K562 (cell line): Measurements from ENCODE around the gene NEUROG3. TPM values are rescaled to one million over a fixed set of nuclear protein-coding genes. Genes with fewer than 3 reads are reported as not detected.

Experiments
- ATAC-seq: fragments of 200-7000 bp; cut with Tn5 transposase; 3 replicates; pipeline ENCODE4 v1.9.1; 2020; ENCODE audit warnings: moderate library complexity
- BruUV-seq: library from RNA; stranded (reverse); fragments of 400-500 nt; replicated peaks from 2 replicates; lab custom pipeline; 2021; lab: Mats Ljungman, UMichigan
- CTCF ChIA-PET: fragments of 300-600 bp; formaldehyde crosslinking; extraction: SDS; loops from one replicate; lab custom pipeline; 2021; ENCODE audit warnings: low intra/inter-chr PET ratio; lab: Yijun Ruan, JAX
- POLR2A ChIA-PET: fragments of 300-600, 350-650 bp; sonication (Branson Sonifier 250); formaldehyde crosslinking; extraction: SDS; loops from one replicate; lab custom pipeline; 2021; ENCODE audit warnings: antibody characterized with exemption, inconsistent platforms; lab: Yijun Ruan, JAX
- DNase-seq, 4 experiments: peaks; one replicate each; pipeline versions ENCODE4 v3.0.0 to v3.0.0-alpha.2; 2011 to 2018; ENCODE audit warnings: low spot score in 3 of 4, mixed read lengths in 3 of 4; ENCODE audit errors: extremely low read depth in 1 of 4
- FAIRE-seq: peaks from 2 replicates; lab custom pipeline; 2011; peaks lifted over from hg19 to GRCh38; lab: Jason Lieb, UNC
- H2AFZ ChIP-seq: 2 replicates; pipeline ENCODE4 v1.6.0; 2011; ENCODE audit warnings: low read depth, low read length, control low read depth, inconsistent platforms
- H3K27ac ChIP-seq: fragments of 200-600 bp; 3 replicates; pipeline ENCODE4 v1.8.0; 2011; ENCODE audit warnings: low read depth, mild to moderate bottlenecking, control low read depth, inconsistent platforms, low read length, moderate library complexity, mixed read lengths; ENCODE audit errors: extremely low read depth
- H3K27me3 ChIP-seq, 2 experiments: fragments of 300-600 bp in 1 of 2; 2 replicates in 1 of 2; 3 replicates in 1 of 2; pipeline versions ENCODE4 v1.6.0 to v1.8.0; 2011; ENCODE audit warnings: inconsistent platforms in 2 of 2, low read length in 2 of 2, mild to moderate bottlenecking in 1 of 2, mixed read lengths in 1 of 2, moderate library complexity in 1 of 2; ENCODE audit not compliant: control insufficient read depth in 2 of 2, insufficient read depth in 2 of 2
- H3K36me3 ChIP-seq: fragments of 300-600 bp; 3 replicates; pipeline ENCODE4 v1.8.0; 2011; ENCODE audit warnings: mild to moderate bottlenecking, low read length, inconsistent platforms; ENCODE audit not compliant: control insufficient read depth, insufficient read depth
- H3K4me1 ChIP-seq, 2 experiments: fragments of 200-600 bp in 1 of 2; replicated peaks in 1 of 2; 2 replicates in 1 of 2; 3 replicates in 1 of 2; pipeline versions ENCODE4 v1.5.1 to v1.8.0; 2011; ENCODE audit warnings: inconsistent platforms in 2 of 2, low read length in 2 of 2, mild to moderate bottlenecking in 1 of 2, mixed read lengths in 1 of 2, moderate library complexity in 1 of 2; ENCODE audit not compliant: control insufficient read depth in 2 of 2, insufficient read depth in 2 of 2
- H3K4me2 ChIP-seq: 2 replicates; pipeline ENCODE4 v1.6.1; 2011; ENCODE audit warnings: low read length, control low read depth, inconsistent platforms, mixed read lengths; ENCODE audit not compliant: insufficient read depth
- H3K4me3 ChIP-seq: fragments of 200-600 bp; sonication (generic), shearing (Covaris generic); 2 replicates; pipeline ENCODE4 v1.5.1; 2016; ENCODE audit warnings: control low read depth, inconsistent platforms
- H3K79me2 ChIP-seq: fragments of 200-600 bp; 3 replicates; pipeline ENCODE4 v1.8.0; 2011; ENCODE audit warnings: low read length, inconsistent platforms; ENCODE audit not compliant: control insufficient read depth, insufficient read depth
- H3K9ac ChIP-seq, 2 experiments: 2 replicates each; pipeline versions ENCODE4 v1.6.0 to v1.6.1; 2011; ENCODE audit warnings: low read depth in 2 of 2, low read length in 2 of 2, control low read depth in 1 of 2, inconsistent platforms in 1 of 2, mild to moderate bottlenecking in 1 of 2, mixed read lengths in 1 of 2; ENCODE audit not compliant: insufficient read depth in 1 of 2
- H3K9me1 ChIP-seq: one replicate; pipeline ENCODE4 v1.6.0; 2011; ENCODE audit warnings: inconsistent platforms, mild to moderate bottlenecking, low read length, moderate library complexity; ENCODE audit not compliant: control insufficient read depth, insufficient read depth
- H3K9me3 ChIP-seq: replicated peaks from 2 replicates; pipeline ENCODE4 v1.5.1; 2011; ENCODE audit warnings: low read depth, low read length, inconsistent platforms; ENCODE audit not compliant: control insufficient read depth, insufficient read depth
- H4K20me1 ChIP-seq: replicated peaks from 2 replicates; pipeline ENCODE4 v1.6.1; 2011; ENCODE audit warnings: low read length, inconsistent platforms, mixed read lengths; ENCODE audit not compliant: control insufficient read depth, insufficient read depth
- ATF7 ChIP-seq: fragments of 450-650 bp; IDR thresholded peaks from 2 replicates; pipeline ENCODE4 v1.7.1; 2014; ENCODE audit warnings: mild to moderate bottlenecking, moderate library complexity
- DPF2 ChIP-seq: fragments of 450-650 bp; IDR thresholded peaks from 2 replicates; pipeline ENCODE4 v1.6.1; 2016
- ELF2 ChIP-seq: fragments of 250-450 bp; sonication (Bioruptor Pico); IDR thresholded peaks from 2 replicates; pipeline ENCODE4 v1.5.0; 2021; ENCODE audit warnings: mild to moderate bottlenecking
- HDAC6 ChIP-seq: IDR thresholded peaks from 2 replicates; pipeline ENCODE4 v1.6.1; 2012; ENCODE audit warnings: low read depth, mild to moderate bottlenecking, control low read depth, inconsistent platforms, low read length, moderate library complexity
- MTA1 ChIP-seq: fragments of 450-650 bp; IDR thresholded peaks from 2 replicates; pipeline ENCODE4 v1.6.1; 2017; ENCODE audit warnings: borderline replicate concordance
- MTA2 ChIP-seq: fragments of 450-650 bp; IDR thresholded peaks from 2 replicates; pipeline ENCODE4 v1.6.1; 2016; ENCODE audit warnings: low read depth
- NFATC3 ChIP-seq: fragments of 450-650 bp; IDR thresholded peaks from 2 replicates; pipeline ENCODE4 v1.6.1; 2017; ENCODE audit warnings: mild to moderate bottlenecking
- NR2C2 ChIP-seq, 2 experiments: fragments of 200-800 bp in 1 of 2; sonication (Bioruptor generic) in 1 of 2; sonication (generic) in 1 of 2; formaldehyde crosslinking in 1 of 2; IDR thresholded peaks; 2 replicates each; pipeline versions ENCODE4 v1.6.1 to v1.8.0; 2016 to 2022; ENCODE audit warnings: mild to moderate bottlenecking in 1 of 2, missing compliant biosample characterization in 1 of 2, missing genetic modification characterization in 1 of 2, missing genetic modification reagents in 1 of 2
- POLR2B ChIP-seq: fragments of 450-650 bp; IDR thresholded peaks from 2 replicates; pipeline ENCODE4 v1.6.1; 2018; ENCODE audit warnings: low read depth; ENCODE audit not compliant: partially characterized antibody
- ZFPM2 ChIP-seq: fragments of 250-450 bp; sonication (Bioruptor Pico); IDR thresholded peaks from 2 replicates; pipeline ENCODE4 v1.5.1; 2022; ENCODE audit warnings: mild to moderate bottlenecking
- WGBS: fragments of 100-300 bp; shearing (Covaris generic); methylation state at CpG from one replicate; pipeline ENCODE4 v1.1.6; 2016; ENCODE audit warnings: low coverage, mixed read lengths; ENCODE audit not compliant: insufficient coverage; ENCODE audit errors: missing lambda C conversion rate; 5-methylcytosine and 5-hydroxymethylcytosine counted together
- in situ Hi-C: fragments of 300-500 bp; cut with MboI; formaldehyde crosslinking; loops from 4 replicates; pipeline ENCODE4 v1.15.0; 2018; ENCODE audit warnings: inconsistent platforms, mixed read lengths
- intact Hi-C: fragments of 100-400 bp; cut with micrococcal nuclease; formaldehyde crosslinking; loops from 2 replicates; pipeline ENCODE4 v1.14.2; 2022
- polyA plus RNA-seq, 8 experiments: library from polyadenylated mRNA; depleted of rRNA in 4 of 8; stranded (reverse) in 5 of 8; unstranded in 3 of 8; fragments of >200 nt; fragmentation: Nextera tagmentation in 2 of 8; fragmentation: Illumina TruSeq in 1 of 8; extraction: Ambion mirVana in 2 of 8; extraction: Trizol in 1 of 8; gene quantifications; 2 replicates each; pipeline versions ENCODE4 v1.2.1 to v1.2.3, GENCODE V29; 2011 to 2014; ENCODE audit warnings: inconsistent platforms in 1 of 8, missing spikeins in 1 of 8
- total RNA-seq, 7 experiments: library from RNA; depleted of rRNA in 6 of 7; stranded (reverse); fragments of >200 nt in 6 of 7; fragmentation: Illumina TruSeq in 2 of 7; extraction: Trizol in 2 of 7; gene quantifications; 2 replicates each; pipeline versions ENCODE4 v1.2.1 to v1.2.3, GENCODE V29; 2011 to 2021; ENCODE audit warnings: low replicate concordance in 1 of 7
- TF ChIP-seq, protein P1 (sequence below): fragments of 200-800 bp; sonication (Bioruptor generic); IDR thresholded peaks from 2 replicates; pipeline ENCODE4 v1.6.1; 2017; ENCODE audit warnings: missing genetic modification characterization, missing compliant biosample characterization
- TF ChIP-seq, protein P2 (sequence below), 2 experiments: fragments of 450-650 bp; conservative IDR thresholded peaks; 2 replicates each; pipeline ENCODE4 v1.6.1; 2017; ENCODE audit warnings: mild to moderate bottlenecking in 2 of 2, moderate library complexity in 2 of 2
- TF ChIP-seq, protein P3 (sequence below), 3 experiments: fragments of 200-800 bp in 1 of 3; fragments of 250-450 bp in 1 of 3; fragments of 450-650 bp in 1 of 3; sonication (Bioruptor Pico) in 1 of 3; sonication (Bioruptor generic) in 1 of 3; formaldehyde crosslinking in 1 of 3; IDR thresholded peaks; 2 replicates each; pipeline versions ENCODE4 v1.6.1 to v1.8.0; 2016 to 2022; ENCODE audit warnings: mild to moderate bottlenecking in 2 of 3, missing genetic modification characterization in 2 of 3, missing compliant biosample characterization in 1 of 3, moderate library complexity in 1 of 3
- TF ChIP-seq, protein P4 (sequence below): fragments of 450-650 bp; conservative IDR thresholded peaks from 2 replicates; pipeline ENCODE4 v1.6.1; 2016; ENCODE audit warnings: missing genetic modification characterization, low read depth, mild to moderate bottlenecking, control low read depth, missing compliant biosample characterization

NEUROG3 gene
- total and polyA plus RNA-seq, 9 of the 15 experiments (the other 6 are each of a cell fraction or from before 2014, with no cell fraction given): not detected

DNA sequence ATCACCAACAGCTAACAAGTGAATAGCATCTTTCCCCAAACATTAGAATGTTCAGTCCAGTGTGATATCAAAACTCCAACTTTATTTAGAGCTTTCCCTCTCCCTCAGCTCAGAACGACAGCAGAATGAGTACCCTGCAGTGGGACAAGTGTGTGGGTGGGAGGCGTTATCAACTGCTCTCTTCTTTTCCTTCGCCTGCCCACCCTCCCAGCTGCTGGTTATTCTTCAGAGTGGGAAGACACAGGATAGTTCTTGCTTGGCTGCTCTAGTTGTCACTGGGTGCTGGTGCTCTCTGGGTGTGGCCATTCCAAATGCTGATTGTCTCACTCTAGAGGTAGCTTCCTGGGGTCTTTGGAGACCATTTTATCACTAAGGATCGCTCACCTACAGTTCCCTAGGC lies 43.1 kb upstream of the NEUROG3 start:
- POLR2A ChIA-PET: interaction anchor here (0.7 kb wide), 1 partner anchor 65 kb away, joined by 3 read pairs; no protein-coding TSS in a partner anchor
- intact Hi-C loops: no loop called here

More for the DNA sequence above, 43.1 kb upstream of the NEUROG3 start:
- Histone ChIP-seq H2AFZ (no peak overlapping the region), H3K4me3 (no peak overlapping the region), H3K27ac (no peak overlapping the region), H3K4me2 (no peak overlapping the region), H3K79me2 (no peaks in the 10 kb centered on the region), H3K9ac (no peak overlapping the region), H3K27me3 (peaks cover 0 to 31% of the 10 kb centered on the region in 2 experiments; a peak in 3 of 5 replicates), H3K36me3 (no peaks in the 10 kb centered on the region), H3K9me1 (no peaks in the 10 kb centered on the region), H3K9me3 (no peaks in the 10 kb centered on the region), H4K20me1 (no peaks in the 10 kb centered on the region), H3K4me1 (no peaks in the 10 kb centered on the region)
- DNase-seq (no peak), ATAC-seq (no peak), FAIRE-seq (no peak)
- 0% methylated on average over 4 of the region's 4 CpGs for WGBS
- in situ Hi-C loops: no loop called here
- CTCF ChIA-PET: no interaction called here
- no peak for TF ChIP-seq ELF2 (CRISPR knock-in tag)
- TF ChIP-seq ZFPM2 (CRISPR knock-in tag): no peak
- TF ChIP-seq, protein P1, sequence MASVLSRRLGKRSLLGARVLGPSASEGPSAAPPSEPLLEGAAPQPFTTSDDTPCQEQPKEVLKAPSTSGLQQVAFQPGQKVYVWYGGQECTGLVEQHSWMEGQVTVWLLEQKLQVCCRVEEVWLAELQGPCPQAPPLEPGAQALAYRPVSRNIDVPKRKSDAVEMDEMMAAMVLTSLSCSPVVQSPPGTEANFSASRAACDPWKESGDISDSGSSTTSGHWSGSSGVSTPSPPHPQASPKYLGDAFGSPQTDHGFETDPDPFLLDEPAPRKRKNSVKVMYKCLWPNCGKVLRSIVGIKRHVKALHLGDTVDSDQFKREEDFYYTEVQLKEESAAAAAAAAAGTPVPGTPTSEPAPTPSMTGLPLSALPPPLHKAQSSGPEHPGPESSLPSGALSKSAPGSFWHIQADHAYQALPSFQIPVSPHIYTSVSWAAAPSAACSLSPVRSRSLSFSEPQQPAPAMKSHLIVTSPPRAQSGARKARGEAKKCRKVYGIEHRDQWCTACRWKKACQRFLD (CRISPR knock-in tag): no peak
- no peak for TF ChIP-seq DPF2
- no peak for TF ChIP-seq MTA1
- TF ChIP-seq NFATC3: no peak
- TF ChIP-seq POLR2B: no peak
- no peak for TF ChIP-seq HDAC6
- TF ChIP-seq, protein P2, sequence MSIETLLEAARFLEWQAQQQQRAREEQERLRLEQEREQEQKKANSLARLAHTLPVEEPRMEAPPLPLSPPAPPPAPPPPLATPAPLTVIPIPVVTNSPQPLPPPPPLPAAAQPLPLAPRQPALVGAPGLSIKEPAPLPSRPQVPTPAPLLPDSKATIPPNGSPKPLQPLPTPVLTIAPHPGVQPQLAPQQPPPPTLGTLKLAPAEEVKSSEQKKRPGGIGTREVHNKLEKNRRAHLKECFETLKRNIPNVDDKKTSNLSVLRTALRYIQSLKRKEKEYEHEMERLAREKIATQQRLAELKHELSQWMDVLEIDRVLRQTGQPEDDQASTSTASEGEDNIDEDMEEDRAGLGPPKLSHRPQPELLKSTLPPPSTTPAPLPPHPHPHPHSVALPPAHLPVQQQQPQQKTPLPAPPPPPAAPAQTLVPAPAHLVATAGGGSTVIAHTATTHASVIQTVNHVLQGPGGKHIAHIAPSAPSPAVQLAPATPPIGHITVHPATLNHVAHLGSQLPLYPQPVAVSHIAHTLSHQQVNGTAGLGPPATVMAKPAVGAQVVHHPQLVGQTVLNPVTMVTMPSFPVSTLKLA (conservative IDR thresholded peaks at IDR 0.05): no peak
- TF ChIP-seq ATF7: no peak
- no peak for TF ChIP-seq NR2C2 (CRISPR knock-in tag; IDR thresholded peaks at IDR 0.05)
- no peak for TF ChIP-seq NR2C2 (tag; IDR thresholded peaks at IDR 0.05)
- TF ChIP-seq MTA2: no peak
- TF ChIP-seq, protein P3, sequence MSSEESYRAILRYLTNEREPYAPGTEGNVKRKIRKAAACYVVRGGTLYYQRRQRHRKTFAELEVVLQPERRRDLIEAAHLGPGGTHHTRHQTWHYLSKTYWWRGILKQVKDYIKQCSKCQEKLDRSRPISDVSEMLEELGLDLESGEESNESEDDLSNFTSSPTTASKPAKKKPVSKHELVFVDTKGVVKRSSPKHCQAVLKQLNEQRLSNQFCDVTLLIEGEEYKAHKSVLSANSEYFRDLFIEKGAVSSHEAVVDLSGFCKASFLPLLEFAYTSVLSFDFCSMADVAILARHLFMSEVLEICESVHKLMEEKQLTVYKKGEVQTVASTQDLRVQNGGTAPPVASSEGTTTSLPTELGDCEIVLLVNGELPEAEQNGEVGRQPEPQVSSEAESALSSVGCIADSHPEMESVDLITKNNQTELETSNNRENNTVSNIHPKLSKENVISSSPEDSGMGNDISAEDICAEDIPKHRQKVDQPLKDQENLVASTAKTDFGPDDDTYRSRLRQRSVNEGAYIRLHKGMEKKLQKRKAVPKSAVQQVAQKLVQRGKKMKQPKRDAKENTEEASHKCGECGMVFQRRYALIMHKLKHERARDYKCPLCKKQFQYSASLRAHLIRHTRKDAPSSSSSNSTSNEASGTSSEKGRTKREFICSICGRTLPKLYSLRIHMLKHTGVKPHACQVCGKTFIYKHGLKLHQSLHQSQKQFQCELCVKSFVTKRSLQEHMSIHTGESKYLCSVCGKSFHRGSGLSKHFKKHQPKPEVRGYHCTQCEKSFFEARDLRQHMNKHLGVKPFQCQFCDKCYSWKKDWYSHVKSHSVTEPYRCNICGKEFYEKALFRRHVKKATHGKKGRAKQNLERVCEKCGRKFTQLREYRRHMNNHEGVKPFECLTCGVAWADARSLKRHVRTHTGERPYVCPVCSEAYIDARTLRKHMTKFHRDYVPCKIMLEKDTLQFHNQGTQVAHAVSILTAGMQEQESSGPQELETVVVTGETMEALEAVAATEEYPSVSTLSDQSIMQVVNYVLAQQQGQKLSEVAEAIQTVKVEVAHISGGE (CRISPR knock-in tag; IDR thresholded peaks at IDR 0.05): no peak
- TF ChIP-seq, protein P4, sequence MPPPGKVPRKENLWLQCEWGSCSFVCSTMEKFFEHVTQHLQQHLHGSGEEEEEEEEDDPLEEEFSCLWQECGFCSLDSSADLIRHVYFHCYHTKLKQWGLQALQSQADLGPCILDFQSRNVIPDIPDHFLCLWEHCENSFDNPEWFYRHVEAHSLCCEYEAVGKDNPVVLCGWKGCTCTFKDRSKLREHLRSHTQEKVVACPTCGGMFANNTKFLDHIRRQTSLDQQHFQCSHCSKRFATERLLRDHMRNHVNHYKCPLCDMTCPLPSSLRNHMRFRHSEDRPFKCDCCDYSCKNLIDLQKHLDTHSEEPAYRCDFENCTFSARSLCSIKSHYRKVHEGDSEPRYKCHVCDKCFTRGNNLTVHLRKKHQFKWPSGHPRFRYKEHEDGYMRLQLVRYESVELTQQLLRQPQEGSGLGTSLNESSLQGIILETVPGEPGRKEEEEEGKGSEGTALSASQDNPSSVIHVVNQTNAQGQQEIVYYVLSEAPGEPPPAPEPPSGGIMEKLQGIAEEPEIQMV (tag): no peak
- BruUV-seq: no TSS peak
